Mammary epithelial cell (primary cell): ENCODE results near the gene LIPG.

Experiments used
- EZH2 ChIP-seq: IDR thresholded peaks from 2 replicates; pipeline ENCODE4 v1.6.1; 2012; ENCODE audit warnings: low read length, inconsistent platforms, borderline replicate concordance
- TF ChIP-seq, protein P1 (sequence below), 2 donors: IDR thresholded peaks in 1 of 2; conservative IDR thresholded peaks in 1 of 2; 2 replicates each; pipeline ENCODE4 v1.5.1; 2011 to 2012; ENCODE audit warnings: inconsistent platforms in 2 of 2, low read length in 2 of 2, mild to moderate bottlenecking in 2 of 2, control low read depth in 1 of 2, low read depth in 1 of 2; ENCODE audit not compliant: insufficient read depth in 1 of 2; ENCODE audit errors: extremely low read depth in 1 of 2

DNA sequence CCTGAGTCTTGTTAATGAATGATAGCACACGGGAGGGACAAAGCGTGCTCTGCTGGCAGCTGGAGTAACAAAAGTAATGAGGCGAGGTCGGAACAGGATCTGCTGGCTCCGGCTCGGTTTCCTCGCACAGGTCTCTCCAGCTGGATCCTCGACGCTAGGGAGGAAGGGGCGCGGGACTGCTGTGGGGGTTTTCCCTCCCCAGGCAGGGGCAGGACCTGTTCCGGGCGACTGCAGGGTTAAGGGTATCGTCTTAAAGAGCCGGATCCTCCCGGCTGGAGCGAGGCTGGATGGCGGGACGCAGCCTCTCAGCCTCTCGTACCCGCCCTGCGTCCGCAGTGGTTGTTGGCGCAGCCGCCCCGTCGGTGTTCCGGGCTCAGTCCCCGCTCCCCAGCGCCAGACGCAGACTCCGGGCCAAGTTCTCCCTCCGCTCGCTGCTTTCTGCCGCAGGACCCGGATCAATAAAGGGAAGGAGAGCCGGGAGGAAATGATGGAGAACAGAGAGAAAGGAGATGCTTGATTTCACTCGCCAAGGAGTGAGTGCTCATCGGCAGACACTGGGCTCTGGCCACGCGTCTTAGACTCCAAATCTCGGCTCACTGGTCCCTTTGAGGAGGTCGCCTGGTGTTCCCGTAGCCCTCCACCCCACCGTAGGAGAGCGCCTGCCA, 1.1 kb upstream of the LIPG start:
- TF ChIP-seq, protein P1, sequence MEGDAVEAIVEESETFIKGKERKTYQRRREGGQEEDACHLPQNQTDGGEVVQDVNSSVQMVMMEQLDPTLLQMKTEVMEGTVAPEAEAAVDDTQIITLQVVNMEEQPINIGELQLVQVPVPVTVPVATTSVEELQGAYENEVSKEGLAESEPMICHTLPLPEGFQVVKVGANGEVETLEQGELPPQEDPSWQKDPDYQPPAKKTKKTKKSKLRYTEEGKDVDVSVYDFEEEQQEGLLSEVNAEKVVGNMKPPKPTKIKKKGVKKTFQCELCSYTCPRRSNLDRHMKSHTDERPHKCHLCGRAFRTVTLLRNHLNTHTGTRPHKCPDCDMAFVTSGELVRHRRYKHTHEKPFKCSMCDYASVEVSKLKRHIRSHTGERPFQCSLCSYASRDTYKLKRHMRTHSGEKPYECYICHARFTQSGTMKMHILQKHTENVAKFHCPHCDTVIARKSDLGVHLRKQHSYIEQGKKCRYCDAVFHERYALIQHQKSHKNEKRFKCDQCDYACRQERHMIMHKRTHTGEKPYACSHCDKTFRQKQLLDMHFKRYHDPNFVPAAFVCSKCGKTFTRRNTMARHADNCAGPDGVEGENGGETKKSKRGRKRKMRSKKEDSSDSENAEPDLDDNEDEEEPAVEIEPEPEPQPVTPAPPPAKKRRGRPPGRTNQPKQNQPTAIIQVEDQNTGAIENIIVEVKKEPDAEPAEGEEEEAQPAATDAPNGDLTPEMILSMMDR (conservative IDR thresholded peaks at IDR 0.05 in 1 of 2, IDR thresholded peaks at IDR 0.05 in 1 of 2; ENCODE audit: extremely low read depth in 1 of 2, insufficient read depth in 1 of 2, low read depth in 1 of 2, low read length in 2 of 2): no peak
- no peak for TF ChIP-seq EZH2
